ENCODE data around the gene HPN. TPM values are rescaled to one million over a fixed set of nuclear protein-coding genes. Genes with fewer than 3 reads are reported as not detected.
"Not testable (repeated sequence)": the region's sequence is repeated elsewhere in the genome, so short reads cannot be mapped to it uniquely, and the experiment has no call there.

Gene HPN
- total RNA-seq (2014; rRNA removed; shearing (Covaris generic)): not detected in 2 replicates
- not detected in 2 replicates for polyA plus RNA-seq (2015; cell fraction: cytosol; rRNA removed)
- not detected in 2 replicates for polyA plus RNA-seq (2015; cell fraction: nucleus; rRNA removed)

DNA sequence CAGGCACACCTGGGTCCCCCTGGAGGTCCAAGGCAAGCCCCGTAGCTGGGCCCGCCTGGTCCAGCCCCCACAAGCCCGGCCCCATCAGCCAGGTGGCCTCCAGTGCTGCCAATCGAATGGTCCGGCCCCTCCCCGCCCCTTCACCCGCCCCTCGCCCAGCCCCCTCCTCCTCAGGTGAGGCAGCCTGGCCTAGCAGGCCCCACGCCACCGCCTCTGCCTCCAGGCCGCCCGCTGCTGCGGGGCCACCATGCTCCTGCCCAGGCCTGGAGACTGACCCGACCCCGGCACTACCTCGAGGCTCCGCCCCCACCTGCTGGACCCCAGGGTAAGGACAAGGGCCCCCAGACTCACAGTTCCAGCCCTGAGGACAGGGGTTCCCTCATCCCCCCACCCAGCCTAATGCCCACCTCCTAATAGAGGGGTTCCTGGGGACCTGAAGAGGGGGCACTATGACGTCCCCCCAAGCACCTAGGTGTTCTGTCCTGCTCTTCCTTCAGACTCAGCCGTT is at the start of gene HPN:
TSS of gene HPN (plus strand) at position 174 of the 508 bp plus-strand sequence. CDS start 786 bp downstream, outside the sequence.
- DNase-seq (ENCODE audit: low read depth): no peak

DNA sequence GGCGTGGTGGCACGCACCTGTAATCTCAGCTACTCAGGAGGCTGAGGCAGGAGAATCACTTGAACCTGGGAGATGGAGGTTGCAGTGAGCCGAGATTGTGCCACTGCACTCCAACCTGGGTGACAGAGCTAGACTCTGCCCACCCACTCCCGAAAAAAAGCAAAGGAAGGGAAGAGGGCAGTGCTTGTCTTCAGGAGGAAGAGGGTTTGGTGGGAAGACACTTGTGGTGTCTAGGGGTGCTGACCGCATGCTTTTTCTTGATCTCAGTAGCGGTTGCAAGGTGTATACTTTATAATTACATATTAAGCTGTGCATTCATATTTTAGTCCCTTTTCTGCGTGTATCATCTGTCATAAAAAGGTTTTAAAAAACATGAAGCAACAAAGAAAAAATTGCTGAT is 48.9 kb upstream of the HPN start:
- DNase-seq (ENCODE audit: low read depth): not testable (repeated sequence)

DNA sequence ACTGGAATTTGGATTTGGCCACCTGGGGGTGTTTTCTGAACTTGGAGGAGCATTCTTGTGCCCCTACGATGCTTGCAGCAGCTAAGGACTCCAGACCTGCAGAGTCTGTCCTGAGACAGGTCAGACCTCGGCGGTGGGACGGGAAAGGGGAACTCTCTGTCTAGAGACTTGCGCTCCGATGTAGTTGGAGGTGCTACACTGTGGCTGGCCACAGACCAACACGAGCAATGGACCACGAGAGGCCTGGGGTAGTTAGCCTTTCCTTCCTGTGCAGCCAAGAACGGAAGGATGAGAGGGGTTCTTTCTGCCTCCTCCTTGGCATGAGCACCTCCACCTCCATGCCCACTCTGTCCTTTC is 47.3 kb upstream of the HPN start:
- no peak for DNase-seq (ENCODE audit: low read depth)

DNA sequence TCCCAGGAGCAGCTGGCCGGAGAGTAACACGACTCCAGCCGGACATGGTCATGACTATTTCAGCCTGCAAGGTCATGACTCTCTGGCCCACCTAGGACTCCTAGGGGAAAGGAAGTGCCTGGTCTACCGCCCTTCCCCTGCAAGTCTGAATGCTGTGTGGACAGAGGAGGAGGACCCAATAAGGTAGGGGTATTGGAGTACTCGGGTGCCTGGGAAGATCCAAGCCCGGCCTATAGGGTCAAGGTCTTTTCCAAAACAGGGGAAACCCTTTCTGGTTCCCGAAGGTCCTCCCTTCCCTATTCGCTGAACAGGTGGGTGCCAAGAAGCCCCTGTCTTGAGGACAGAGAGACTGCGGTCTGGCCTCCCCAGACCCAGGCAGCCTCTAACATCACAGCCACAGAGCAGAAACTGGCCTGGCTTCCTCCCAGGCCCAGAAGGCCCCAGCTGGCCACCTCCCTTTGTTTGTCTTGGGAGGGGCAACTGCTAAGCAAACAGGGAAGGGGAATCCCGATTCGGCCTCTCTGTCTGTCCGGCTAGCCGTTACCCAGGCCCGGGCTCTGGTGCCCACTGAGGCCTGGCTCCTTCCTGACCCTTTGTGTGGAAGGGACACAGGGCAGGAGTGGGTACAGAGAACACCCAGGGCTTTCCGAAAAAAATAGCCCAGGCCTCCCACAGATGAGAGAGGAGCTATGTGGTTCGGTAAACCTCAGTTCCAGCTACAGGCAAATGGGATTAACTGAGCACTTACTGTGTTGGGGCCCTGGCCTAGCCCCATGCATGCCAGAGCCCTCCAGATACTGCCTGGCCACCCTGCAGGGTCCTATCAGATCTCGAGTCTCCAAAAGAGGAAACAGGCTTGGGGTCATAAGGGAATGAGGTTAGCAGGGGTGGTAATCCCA is 46.6 kb upstream of the HPN start:
- DNase-seq (ENCODE audit: low read depth): no peak

DNA sequence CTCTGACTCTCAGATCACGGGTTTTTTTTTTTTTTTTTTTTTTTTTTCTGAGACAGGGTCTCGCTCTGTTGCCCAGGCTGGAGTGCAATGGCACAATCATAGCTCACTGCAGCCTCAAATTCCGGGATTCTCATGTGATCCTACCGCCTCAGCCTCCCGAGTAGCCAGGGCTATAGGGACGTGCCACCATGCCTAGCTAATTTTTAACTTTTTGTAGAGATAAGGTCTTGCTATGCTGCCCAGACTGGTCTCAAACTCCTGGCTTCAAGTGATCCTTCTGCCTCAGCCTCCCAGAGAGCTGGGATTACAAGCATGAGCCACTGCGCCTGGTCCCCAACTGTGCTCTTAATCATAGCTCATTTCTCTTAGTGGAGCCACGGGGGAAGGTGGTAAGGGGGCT is 46.0 kb upstream of the HPN start:
- no peak for DNase-seq (ENCODE audit: low read depth)

DNA sequence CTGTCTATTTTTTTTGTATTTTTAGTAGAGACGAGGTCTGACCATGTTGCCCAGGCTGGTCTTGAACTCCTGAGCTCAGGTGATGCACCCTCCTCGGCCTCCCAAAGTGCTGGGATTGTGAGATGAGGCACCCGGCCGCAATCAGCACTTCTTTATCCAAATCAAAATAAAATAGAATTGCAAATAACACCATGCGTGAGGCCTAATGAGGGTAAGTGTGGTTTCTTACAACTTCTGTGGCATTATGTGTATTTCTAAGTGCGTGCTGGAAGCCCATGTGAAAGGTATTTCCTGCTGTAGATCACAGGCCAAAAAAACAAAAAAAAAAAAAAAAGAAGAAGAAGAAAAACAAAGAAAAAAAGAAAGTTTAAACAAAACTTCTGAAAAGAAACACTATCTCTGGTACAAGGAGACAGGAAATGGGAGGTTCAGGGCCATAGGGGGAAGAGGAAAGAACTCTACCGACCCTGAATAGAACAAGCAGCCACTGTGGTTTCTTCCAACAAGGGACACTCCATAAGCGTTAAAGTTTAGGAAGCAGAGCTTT is 44.4 kb upstream of the HPN start:
- DNase-seq (ENCODE audit: low read depth): no peak

DNA sequence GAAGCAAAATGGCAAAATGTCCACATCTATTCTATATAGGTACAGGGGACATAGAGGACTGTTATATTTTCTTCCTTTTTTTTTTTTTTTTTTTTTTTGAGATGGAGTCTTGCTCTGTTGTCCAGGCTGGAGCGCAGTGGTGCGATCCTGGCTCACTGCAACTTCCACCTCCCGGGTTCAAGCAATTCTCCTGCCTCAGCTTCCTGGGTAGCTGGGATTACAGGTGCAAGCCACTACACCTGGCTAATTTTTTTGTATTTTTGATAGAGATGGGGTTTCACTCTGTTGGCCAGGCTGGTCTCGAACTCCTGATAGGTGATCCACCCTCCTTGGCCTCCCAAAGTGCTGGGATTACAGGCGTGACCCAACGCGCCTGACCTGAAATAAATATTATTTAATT is 43.3 kb upstream of the HPN start:
- not testable (repeated sequence) for DNase-seq (ENCODE audit: low read depth)

DNA sequence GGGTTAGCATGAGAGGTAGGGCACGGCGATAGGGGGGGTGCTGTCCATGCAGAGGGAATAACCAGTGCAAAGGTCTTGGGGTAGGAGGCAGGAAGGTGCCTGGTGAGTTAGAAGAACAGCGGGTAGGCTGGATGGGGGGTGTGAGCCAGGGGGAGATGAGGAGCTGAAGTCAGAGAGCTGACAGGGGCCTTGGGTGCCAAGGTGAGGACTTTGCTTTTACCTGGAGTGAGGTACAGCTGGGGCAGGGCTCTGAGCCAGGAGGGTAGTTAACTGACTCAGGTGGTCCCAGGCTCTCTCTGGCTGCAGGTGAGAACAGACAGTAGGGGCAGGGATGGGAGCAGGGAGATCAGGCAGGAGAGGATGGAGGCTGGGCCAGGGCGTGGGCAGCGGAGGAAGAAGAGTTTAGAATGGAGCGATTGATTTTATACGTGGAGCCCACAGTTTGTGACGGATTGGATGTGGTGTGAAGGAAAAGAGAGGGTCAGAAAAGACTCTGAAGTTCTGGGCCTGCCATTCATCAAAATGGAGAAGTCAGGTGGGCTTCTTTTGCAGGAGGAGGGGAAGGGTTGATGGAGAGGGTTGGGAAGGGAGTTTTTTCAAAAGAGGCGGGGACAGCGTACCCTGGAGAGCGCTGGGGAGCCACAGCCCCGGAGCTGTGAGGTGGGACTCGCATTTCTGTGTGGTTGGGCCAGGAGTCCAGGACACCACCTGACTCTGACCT is 42.6 kb upstream of the HPN start:
- DNase-seq (ENCODE audit: low read depth): no peak

DNA sequence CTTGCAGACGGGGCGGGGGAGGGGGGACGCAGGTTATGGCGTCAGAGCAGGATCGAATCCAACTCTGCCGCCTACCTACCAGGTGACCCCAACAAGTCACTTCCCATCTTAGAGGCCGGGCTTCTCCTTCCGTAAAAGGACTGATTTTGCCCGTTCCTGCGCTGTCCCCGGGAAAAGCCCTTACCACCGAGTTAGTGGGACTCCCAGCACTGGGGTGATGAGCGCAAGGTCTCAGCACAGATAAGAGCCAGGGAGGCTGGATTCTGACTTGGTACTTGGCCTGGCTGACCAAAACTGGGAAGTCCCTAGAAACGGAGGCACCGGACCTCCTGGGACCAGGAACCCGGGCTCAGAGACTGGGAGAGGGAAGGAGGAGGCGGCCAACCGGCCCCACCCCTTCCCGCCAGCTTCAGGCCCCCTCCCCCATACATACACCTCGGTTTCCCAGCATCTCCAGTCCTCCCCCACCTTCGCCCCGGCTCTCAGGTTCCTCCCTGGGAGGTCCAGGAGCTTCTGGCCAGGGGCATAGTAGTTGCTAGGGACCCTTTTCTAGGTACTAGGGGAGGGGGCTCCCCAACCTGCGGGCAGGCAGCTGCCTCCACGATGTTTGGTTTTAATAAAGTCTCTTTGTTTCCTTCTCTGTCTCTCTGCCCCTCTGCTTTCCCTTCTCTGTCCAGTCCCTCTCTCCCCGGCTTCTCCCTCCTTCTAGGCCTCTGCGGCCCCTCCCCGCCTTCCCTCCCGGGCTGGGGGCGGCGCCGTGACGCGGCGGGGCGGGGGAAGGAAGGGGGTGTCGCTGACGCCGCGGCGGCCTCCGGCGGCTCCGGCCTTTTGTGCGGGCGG is 41.8 kb upstream of the HPN start, which contains the start of gene GRAMD1A:
TSS of gene GRAMD1A (plus strand) at position 826 of the 840 bp plus-strand sequence. CDS start 156 bp downstream, outside the sequence.
- DNase-seq (ENCODE audit: low read depth): peak; percentile 60

DNA sequence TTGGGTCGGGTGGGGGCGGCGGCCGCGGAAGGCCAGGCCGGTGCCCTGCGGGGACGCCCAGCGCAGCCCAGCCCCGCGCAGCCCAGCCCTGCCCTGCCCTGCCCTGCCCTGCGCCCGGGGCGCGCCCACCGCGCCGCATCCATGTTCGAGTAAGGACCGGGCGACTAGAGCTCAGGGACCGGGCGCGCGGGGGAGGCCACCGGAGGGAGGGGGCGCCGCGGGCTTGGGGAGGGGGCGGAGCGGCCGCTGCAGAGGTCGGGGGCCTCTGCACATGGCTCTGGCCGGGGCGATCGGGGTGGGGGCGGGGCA is 41.2 kb upstream of the HPN start:
- DNase-seq (ENCODE audit: low read depth): no peak

DNA sequence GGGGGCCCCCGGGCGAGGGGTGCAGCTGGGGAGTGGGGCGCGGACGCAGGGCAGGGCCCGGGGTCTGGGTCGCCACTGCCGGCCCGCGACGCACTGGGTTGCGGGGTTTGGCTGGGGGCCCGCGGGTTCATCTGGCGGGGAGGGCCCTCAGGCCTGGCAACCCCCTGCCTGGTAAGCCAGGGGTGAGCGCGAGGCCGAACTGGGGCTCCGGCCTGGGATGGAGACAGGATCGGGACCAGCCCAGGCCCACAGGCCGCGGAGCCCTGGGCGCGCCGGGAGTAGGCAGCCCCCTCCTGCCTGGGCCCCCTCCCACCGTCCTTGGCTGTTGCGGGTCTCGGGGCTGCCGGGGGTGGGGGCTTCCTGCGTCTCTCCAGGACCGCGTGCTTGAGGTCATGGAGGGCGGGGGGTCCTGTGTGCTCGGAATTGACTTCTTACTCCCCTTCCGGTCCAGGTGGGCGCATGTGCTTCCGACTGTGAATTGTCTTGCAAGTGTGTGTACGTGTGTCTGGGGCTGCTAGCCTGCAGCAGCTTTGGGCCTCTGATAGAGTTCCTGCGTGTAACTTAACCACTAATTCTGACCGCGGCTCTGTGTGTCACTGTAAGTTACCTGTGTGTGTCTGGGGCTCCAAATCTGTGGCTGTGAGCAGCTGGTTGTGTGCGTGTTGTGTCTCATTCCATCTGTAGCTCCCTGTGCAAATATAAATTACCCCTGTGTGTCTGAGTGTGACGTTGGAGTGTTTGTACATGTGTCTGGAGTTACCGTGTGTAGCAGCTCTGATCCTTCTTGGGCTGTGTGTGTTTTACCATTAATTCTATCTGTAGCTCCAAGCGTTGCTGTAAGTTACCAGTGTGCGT is 40.6 kb upstream of the HPN start:
- peak; percentile 29 for DNase-seq (ENCODE audit: low read depth)

DNA sequence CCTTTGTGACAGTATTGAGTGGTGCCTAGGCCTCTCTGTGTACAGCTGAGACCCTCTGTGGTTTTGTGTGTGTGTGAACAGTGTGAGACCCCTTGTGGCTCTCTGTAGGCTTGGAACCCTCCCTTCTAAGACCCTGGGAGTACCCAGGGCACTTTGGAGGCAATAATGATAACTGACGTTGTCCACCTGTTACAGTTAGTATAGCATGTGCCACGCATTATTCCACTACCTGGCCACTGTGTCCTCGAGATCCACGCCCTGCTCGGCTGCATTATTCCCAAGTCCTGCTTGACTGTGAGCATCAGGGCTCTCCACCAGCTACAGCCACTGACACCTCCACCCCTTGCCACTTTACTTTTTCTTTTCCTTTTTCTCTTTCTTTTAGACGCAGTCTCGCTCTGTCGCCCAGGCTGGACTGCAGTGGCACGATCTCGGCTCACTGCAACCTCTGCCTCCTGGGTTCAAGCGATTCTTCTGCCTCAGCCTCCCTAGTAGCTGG is 39.4 kb upstream of the HPN start:
- no peak for DNase-seq (ENCODE audit: low read depth)

DNA sequence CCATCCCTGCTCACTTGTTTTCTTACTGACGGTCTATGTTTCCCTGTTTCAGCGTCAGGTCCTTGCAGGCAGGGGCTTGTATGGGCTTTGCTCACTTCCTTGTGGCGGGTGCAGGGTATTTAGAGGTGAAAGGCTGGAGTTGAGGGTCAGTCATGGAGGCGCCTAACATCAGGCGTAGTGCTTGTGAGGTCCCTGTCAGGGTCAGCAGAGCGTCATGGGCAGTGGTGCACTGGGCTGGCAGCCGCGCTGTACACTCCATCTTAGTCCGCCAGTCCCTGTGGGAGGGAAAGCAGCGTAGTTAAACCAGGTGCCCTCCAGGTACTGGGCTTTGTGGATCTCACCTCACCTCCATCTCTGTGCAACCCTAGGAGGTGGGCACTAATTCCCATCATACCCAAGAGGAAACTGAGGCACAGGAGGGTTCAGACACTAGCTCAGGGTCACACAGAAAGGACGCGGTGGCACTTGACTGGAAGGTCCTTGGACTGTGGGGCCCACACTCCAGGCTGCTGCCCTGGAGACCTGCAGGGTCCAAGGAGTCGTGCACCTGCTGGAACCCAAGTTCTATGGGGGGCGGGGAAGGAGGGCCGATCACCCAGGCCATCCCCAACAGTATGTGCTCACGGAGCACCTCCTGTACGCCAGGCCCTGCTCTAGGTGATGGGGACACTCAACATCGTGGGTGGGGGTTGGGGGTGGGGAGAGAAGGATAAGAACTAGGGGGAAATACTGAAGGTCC is 36.8 kb upstream of the HPN start:
- no peak for DNase-seq (ENCODE audit: low read depth)

DNA sequence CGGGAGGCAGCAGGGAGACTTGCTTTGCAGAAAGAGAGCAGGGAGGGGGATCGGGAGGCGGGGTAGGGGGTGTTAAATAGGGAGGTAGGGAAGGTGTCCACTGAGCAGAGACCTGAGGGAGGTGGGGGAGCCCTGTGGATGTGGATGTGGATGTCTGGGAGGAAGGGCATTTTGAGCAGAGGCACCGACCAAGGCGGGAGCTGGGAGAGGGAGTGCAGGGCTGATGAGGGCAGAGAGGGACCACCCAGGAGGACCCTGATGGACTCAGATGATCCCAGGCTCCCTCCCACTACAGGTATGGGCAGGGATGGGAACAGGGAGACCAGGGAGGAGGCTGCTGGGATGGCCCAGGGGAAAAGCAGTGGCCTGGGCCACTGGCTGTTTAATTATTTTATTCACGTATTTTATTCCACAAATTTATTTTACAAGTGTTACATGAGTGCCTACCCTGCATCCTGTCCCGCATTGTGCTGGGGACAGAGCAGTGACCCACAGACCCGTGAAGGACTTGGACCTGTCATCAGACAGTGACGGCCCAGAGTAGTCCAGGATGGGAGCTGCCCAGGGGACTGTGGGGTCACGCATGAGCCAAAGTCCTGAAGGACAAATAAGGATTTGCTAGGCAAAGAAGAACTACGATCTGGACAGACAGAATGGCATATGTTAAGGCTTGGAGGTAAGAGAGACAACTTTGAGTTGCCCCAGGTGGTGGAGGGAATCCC is 36.1 kb upstream of the HPN start:
- DNase-seq (ENCODE audit: low read depth): no peak

DNA sequence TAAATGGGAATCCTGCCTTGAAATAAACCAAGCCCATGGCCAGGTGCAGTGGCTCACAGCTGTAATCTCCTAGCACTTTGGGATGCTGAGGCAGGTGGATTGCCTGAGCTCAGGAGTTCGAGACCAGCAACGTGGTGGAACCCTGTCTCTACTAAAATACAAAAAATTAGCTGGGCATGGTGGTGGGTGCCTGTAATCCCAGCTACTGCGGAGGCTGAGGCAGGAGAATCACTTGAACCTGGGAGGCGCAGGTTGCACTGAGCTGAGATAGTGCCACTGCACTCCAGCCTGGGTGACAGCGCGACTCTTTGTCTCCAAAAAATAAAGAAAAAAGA is 35.5 kb upstream of the HPN start:
- not testable (repeated sequence) for DNase-seq (ENCODE audit: low read depth)

DNA sequence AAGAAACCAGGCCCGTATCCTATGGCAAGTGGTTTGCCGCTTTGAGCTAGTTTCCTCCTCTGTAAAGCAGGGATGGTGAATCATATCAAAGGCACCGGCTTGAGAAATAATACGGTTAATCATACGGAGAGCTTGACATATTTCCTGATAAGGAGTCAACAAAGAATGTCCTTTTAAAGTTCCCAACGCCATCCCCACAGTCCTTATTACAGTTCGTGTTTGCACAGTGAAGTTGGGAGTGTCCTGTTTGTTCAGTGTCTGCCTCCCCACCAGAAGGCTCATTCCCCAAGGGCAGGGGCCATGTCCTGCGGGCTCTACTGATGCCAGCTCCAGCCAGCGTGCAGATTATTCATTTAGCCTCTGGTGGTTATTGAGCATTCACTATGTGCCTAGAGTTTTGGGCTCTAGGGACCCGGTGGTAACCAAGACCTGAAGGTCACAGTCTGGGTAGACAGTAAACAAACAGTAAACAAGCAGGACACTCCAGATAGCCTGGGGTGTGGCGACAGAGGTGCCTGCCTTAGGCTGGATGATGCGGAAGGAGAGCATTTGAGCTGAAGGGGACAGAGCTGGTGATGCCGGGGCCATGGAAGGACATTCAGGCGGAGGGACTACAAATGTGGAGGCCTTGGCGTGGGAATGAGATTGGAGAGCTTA is 35.1 kb upstream of the HPN start:
- DNase-seq (ENCODE audit: low read depth): peak; percentile 67

DNA sequence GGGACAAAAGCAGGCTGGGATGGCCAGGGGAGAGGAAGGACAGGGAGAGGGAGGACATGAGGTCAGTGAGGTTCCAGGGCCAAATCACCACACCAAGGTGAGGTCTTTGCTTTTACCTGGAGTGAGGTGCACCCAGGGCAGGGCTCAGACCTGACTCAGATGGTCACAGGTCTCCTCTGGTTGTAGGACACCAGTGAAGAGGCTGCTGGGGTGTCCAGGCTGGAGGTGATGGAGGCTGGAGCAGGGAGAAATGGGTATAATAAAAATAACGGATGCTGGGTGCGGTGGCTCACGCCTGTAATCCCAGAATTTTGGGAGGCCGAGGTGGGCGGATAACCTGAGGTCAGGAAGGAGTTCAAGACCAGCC is 34.5 kb upstream of the HPN start:
- DNase-seq (ENCODE audit: low read depth): no peak

DNA sequence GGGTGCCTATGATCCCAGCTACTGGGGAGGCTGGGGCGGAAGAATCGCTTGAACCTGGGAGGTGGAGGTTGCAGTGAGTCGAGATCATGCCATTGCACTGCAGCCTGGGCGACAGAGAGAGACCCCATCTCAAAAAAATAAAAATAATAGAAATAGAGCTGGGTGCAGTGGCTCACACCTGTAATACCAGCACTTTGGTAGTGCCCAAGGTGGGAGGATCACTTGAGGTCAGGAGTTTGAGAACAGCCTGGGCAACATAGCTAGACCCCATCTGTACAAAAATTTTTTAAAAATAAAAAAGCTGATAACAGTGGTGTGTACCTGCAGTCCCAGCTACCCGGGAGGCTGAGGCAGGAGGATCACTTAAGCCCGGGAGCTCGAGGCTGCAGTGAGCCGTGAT is 34.1 kb upstream of the HPN start:
- not testable (repeated sequence) for DNase-seq (ENCODE audit: low read depth)

Measured in HT1080 (cell line).